Muscle of arm (tissue), 12 donors: Measurements from ENCODE around the gene LNPEP. TPM values are rescaled to one million over a fixed set of nuclear protein-coding genes. Genes with fewer than 3 reads are reported as not detected.
"Not testable (repeated sequence)": the region's sequence is repeated elsewhere in the genome, so short reads cannot be mapped to it uniquely, and the experiment has no call there.

Experiments
- DNase-seq: peaks from one replicate; pipeline ENCODE4 v3.0.0-alpha.2; 2013
- polyA plus RNA-seq, 12 donors: library from polyadenylated mRNA; unstranded; fragments of 120-200 nt; gene quantifications; one replicate each; pipeline ENCODE4 v1.2.1, GENCODE V29; 2013; ENCODE audit not compliant: insufficient read length in 12 of 12

Gene LNPEP
- polyA plus RNA-seq, 12 donors = 16.4 to 28.3 (median 21.6) TPM; not detected in 1

- DNase-seq = peak; percentile 15
Measured at GRCh38 chr5:97049175-97049574, 113.3 kb downstream of the LNPEP start.

GRCh38 chr5:97056263-97056662 is 120.4 kb downstream of the LNPEP start:
- DNase-seq = no peak

- no peak for DNase-seq
Measured at GRCh38 chr5:97062046-97062445, 126.2 kb downstream of the LNPEP start.

DNA sequence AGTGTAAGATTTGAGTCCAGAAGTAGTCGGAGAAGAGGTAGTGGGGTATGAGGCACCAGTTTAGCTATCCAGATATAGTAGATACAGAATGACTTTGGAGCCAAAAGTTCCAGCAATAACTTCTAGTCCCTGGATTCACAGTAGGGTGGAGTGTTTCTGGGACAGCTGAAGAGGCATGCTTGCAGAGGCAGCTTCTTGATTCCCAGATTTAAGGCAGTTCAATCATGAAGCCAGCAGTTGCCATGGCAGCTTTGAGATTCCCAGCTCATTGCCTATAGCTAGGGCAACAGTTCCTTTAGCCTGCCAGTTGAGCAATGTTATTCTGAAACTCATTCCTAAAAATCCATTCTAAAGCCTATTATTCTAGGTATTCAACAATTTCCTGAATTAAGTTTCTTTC is 127.4 kb downstream of the LNPEP start:
- no peak for DNase-seq

- no peak for DNase-seq
Measured at GRCh38 chr5:97065475-97065874, 129.6 kb downstream of the LNPEP start.

GRCh38 chr5:97067296-97067850 is 131.5 kb downstream of the LNPEP start:
- DNase-seq = no peak

GRCh38 chr5:97070234-97070633 is 134.4 kb downstream of the LNPEP start:
- no peak for DNase-seq

- peak; percentile 55 for DNase-seq
Measured at GRCh38 chr5:97071101-97071500, 135.2 kb downstream of the LNPEP start.

- no peak for DNase-seq
Measured at GRCh38 chr5:97071993-97072392, 136.1 kb downstream of the LNPEP start.

DNA sequence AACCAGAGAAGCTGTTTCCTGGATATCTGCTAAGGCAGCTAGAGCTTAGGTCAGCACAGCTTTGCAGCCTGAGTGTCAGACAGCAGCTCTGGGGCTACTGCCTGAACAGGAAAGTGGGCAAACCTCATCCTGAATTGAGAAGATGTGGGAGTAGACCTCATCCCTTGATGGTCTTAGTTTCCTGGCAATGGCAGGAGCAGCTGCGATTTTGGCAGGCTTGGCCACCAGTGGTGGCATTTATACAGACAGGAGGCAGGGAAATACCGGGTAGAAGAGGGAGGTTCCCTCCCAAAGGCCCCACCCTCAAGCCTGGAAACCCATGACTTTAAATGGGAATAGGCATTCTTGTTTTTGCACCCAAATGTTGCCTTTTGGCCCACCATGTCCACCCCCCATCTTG is 136.8 kb downstream of the LNPEP start:
- no peak for DNase-seq

GRCh38 chr5:97073420-97073819 is 137.5 kb downstream of the LNPEP start:
- DNase-seq = no peak

DNA sequence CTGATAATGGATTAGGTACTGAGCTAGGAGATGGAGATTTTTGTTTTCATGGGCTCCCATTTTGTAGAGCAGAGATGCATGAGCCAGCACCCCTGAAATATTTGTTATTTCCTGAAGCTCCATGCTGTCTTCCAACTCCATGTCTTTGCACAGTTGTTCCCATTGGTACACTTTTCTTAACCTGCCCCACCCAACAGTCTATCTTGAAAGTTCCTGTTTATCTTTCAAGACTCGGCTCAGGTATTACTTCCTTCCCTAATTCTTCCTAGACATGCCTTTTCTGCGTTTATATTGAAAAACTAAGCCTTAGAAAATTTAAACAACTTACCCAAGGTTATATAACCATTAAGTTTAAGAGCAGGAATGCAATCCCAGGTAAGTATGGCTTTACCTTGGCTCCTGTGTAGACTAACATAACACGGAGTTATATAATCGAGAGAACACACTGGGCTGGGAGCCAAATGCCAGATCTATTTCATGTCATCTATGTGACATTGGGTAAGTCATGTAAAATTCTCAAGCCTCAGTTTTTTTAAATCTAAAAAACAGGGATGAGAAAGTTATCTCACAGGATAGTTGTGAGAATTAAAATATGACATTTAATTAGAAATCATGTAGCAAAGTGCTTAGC is 139.1 kb downstream of the LNPEP start:
- no peak for DNase-seq

- DNase-seq = no peak
Measured at GRCh38 chr5:97075649-97076048, 139.8 kb downstream of the LNPEP start.

DNA sequence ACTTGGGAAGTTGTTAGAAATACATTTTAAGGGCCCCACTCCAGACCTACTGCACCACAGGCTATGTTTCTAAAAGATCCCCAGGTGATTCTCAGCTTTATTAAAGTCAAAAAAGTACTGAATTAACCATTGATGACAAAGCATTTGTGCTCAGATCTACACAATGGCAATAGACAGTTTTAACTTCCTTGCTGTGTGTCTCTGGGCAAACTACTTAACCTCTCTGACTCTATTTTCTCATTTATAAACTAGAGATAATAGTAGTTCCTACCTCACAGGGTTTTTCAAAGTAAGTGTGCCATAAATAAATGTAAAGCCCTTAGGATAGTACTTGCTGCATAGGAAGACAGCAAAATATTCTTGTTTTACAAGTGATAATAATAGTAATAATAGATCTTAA is 140.2 kb downstream of the LNPEP start:
- DNase-seq = no peak

- no peak for DNase-seq
Measured at GRCh38 chr5:97077246-97077645, 141.4 kb downstream of the LNPEP start.

GRCh38 chr5:97078958-97079743 is 143.3 kb downstream of the LNPEP start:
- DNase-seq = no peak

DNA sequence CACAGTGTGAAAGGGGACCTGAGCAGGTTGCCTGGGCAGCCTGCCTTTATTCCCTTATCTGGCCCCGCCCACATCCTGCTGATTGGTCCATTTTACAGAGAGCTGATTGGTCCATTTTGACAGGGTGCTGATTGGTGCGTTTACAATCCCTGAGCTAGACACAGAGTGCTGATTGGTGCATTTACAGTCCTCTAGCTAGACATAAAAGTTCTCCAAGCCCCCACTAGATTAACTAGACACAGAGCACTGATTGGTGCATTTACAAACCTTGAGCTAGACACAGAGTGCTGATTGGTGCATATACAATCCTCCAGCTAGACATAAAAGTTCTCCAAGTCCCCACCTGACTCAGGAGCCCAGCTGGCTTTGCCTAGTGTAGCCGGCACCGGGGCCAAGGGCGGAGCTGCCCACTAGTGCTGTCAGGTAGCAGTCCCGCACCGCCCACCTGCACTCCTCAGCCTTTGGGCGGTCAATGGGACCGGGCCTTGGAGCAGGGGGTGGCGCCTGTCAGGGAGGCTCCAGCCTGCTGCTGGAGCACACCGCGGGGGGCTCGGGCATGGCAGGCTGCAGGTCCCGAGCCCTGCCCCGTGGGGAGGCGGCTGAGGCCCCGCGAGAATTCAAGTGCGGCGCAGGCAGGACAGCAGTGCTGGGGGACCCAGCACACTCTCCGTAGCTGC is 149.0 kb downstream of the LNPEP start:
- not testable (repeated sequence) for DNase-seq

GRCh38 chr5:97085459-97086181 is 149.7 kb downstream of the LNPEP start:
- no peak for DNase-seq
